Neural crest cell (in vitro differentiated cells): Measurements from ENCODE around the gene GSK3B. TPM values are rescaled to one million over a fixed set of nuclear protein-coding genes. Genes with fewer than 3 reads are reported as not detected.
A peak's percentile ranks its signal among the peaks of the same experiment; 100 is the strongest.

ENCODE experiments used
- DNase-seq: peaks from one replicate; pipeline ENCODE4 v3.0.0; 2021; ENCODE audit warnings: low read depth, mixed read lengths, low spot score
- H3K27ac Mint-ChIP-seq: one replicate; pipeline ENCODE4 v1.8.0; 2021; ENCODE audit warnings: mild to moderate bottlenecking, mixed read lengths; ENCODE audit not compliant: unreplicated experiment
- H3K27me3 Mint-ChIP-seq: 2 replicates; pipeline ENCODE4 v1.8.0; 2021; ENCODE audit warnings: low read depth, mild to moderate bottlenecking, mixed read lengths
- H3K36me3 Mint-ChIP-seq: 2 replicates; pipeline ENCODE4 v1.8.0; 2021; ENCODE audit warnings: low read depth, mild to moderate bottlenecking, mixed read lengths
- H3K4me1 Mint-ChIP-seq: 2 replicates; pipeline ENCODE4 v1.8.0; 2021; ENCODE audit warnings: mixed read lengths
- H3K4me3 Mint-ChIP-seq: one replicate; pipeline ENCODE4 v1.8.0; 2021; ENCODE audit warnings: mild to moderate bottlenecking, mixed read lengths
- H3K9me3 Mint-ChIP-seq: 2 replicates; pipeline ENCODE4 v1.8.0; 2021; ENCODE audit warnings: mixed read lengths
- CTCF ChIP-seq: fragments of 200-600 bp; sonication (generic); conservative IDR thresholded peaks from 2 replicates; pipeline ENCODE4 v1.5.0; 2021; ENCODE audit warnings: antibody characterized with exemption, mild to moderate bottlenecking
- long read RNA-seq: library from polyadenylated mRNA; unstranded; transcript quantifications from one replicate; pipeline ENCODE4 v2.0.0, GENCODE V29; 2020
- total RNA-seq: library from RNA; stranded (reverse); gene quantifications from 2 replicates; pipeline ENCODE4 v1.2.1, GENCODE V29; 2021

Gene GSK3B
- total RNA-seq, result 81.5 and 84.2 TPM in 2 replicates
- long read RNA-seq, full-length matches to known transcripts, result 2 of 6 reads
- long read RNA-seq, partial matches to known transcripts, result 2 of 6 reads
- long read RNA-seq, other reads (novel, unspliced or antisense), result 2 of 6 reads

GRCh38 chr3:120093911-120094775, at the start of gene GSK3B:
TSS of gene GSK3B (minus strand) at chr3:120094447. CDS start at chr3:120093434, 1,013 bp downstream.
- Mint-ChIP-seq H3K9me3 (no peaks in the 10 kb centered on the region), H3K27me3 (peaks cover 6% of the 10 kb centered on the region), H3K4me3 (no peak within 1 kb of the TSS), H3K4me1 (peaks cover 27% of the 10 kb centered on the region), H3K27ac (peak within 1 kb of the TSS; percentile 99), H3K36me3 (peaks cover 9% of the 10 kb centered on the region)
- DNase-seq, result peak; percentile 98
- no peak for TF ChIP-seq CTCF

- Mint-ChIP-seq H3K4me3 (no peak overlapping the region), H3K9me3 (peaks cover 5% of the 10 kb centered on the region), H3K36me3 (no peaks in the 10 kb centered on the region), H3K27ac (no peak overlapping the region), H3K4me1 (peaks cover 4% of the 10 kb centered on the region), H3K27me3 (no peaks in the 10 kb centered on the region)
- no peak for TF ChIP-seq CTCF
- DNase-seq, result no peak
Observed at GRCh38 chr3:120143676-120144075, 49.4 kb upstream of the GSK3B start.

GRCh38 chr3:120142236-120142635, 48.0 kb upstream of the GSK3B start:
- no peak for DNase-seq
- no peak for TF ChIP-seq CTCF
- Mint-ChIP-seq H3K27me3 (no peaks in the 10 kb centered on the region), H3K4me3 (no peak overlapping the region), H3K27ac (no peak overlapping the region), H3K36me3 (no peaks in the 10 kb centered on the region), H3K9me3 (peaks cover 5% of the 10 kb centered on the region), H3K4me1 (peaks cover 1% of the 10 kb centered on the region)

DNA sequence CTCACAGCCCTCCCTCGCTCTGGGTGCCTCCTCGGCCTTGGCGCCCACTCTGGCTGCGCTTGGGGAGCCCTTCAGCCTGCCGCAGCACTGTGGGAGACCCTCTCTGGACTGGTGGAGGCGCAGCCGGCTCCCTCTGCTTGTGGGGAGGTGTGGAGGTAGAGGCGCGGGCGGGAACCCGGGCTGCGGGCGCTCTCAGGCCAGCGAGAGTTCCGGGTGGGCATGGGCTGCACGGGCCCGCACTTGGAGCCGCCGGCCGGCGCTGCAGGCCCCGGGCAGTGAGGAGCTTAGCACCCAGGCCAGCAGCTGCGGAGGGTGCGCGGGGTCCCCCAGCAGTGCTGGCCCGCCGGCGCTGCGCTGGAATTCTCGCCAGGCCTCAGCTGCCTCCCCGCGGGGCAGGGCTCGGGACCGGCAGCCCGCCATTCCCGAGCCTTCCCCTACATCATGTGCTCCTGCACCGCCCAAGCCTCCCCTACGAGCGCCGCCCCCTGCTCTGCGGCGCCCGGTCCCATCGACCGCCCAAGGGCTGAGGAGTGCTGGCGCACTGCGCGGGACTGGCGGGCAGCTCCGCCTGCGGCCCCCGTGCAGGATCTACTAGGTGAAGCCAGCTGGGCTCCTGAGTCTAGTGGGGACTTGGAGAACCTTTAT, 46.0 kb upstream of the GSK3B start:
- peaks cover 8% of the 10 kb centered on the region for H3K9me3 Mint-ChIP-seq
- H3K4me1 Mint-ChIP-seq, result no peaks in the 10 kb centered on the region
- no peak for DNase-seq
- no peaks in the 10 kb centered on the region for H3K27me3 Mint-ChIP-seq
- TF ChIP-seq CTCF, result no peak
- H3K4me3 Mint-ChIP-seq, result no peak overlapping the region
- H3K27ac Mint-ChIP-seq, result no peak overlapping the region
- no peaks in the 10 kb centered on the region for H3K36me3 Mint-ChIP-seq

DNA sequence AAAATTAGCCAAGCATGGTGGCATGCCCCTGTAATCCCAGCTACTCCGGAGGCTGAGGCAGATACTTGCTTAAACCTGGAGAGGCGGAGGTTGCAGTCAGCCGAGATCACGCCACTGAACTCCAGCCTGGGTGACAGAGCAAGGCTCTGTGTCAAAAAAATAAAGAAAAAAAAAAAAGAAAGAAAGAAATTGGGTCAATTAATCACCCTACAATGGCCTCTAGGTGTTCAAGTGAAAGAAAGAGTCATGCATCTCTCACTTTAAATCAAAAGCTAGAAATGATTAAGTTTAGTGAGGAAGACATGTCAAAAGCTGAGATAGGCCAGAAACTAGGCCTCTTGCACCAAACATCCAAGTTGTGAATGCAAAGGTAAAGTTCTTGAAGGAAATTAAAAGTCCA, 44.9 kb upstream of the GSK3B start:
- no peak for TF ChIP-seq CTCF
- no peak overlapping the region for H3K4me3 Mint-ChIP-seq
- peaks cover 6% of the 10 kb centered on the region for H3K9me3 Mint-ChIP-seq
- no peak overlapping the region for H3K27ac Mint-ChIP-seq
- H3K36me3 Mint-ChIP-seq, result no peaks in the 10 kb centered on the region
- H3K27me3 Mint-ChIP-seq, result no peaks in the 10 kb centered on the region
- H3K4me1 Mint-ChIP-seq, result no peaks in the 10 kb centered on the region
- DNase-seq, result no peak
